Keratinocyte (primary cell): ENCODE measurements around the gene ATE1.

Source experiments
- CTCF ChIP-seq, 3 experiments: IDR thresholded peaks in 1 of 3; conservative IDR thresholded peaks in 1 of 3; optimal IDR thresholded peaks in 1 of 3; 2 replicates in 2 of 3; 3 replicates in 1 of 3; pipeline versions ENCODE3 to v1.5.1; 2011; ENCODE audit warnings: low read length in 3 of 3, mild to moderate bottlenecking in 3 of 3, moderate library complexity in 2 of 3, control low read depth in 1 of 3, inconsistent platforms in 1 of 3; ENCODE audit not compliant: insufficient read depth in 2 of 3; ENCODE audit errors: extremely low read depth in 1 of 3
- EZH2 ChIP-seq: IDR thresholded peaks from one replicate; pipeline ENCODE4 v1.6.1; 2012; ENCODE audit warnings: inconsistent platforms, mild to moderate bottlenecking, low read length, moderate library complexity

GRCh38 chr10:121854809-121855445 is 72.9 kb downstream of the ATE1 start:
- TF ChIP-seq CTCF (optimal IDR thresholded peaks at IDR 0.05 in 1 of 3, IDR thresholded peaks at IDR 0.05 in 1 of 3, conservative IDR thresholded peaks at IDR 0.05 in 1 of 3; ENCODE audit: extremely low read depth in 1 of 3, insufficient read depth in 2 of 3, low read length in 3 of 3) (no peak), EZH2 (no peak)
